HG03060 (cell line): Measurements from ENCODE around the gene NCOA7.
"Not testable (repeated sequence)": the region's sequence is repeated elsewhere in the genome, so short reads cannot be mapped to it uniquely, and the experiment has no call there.

Experiments
- ATAC-seq: cut with Tn5 transposase; IDR thresholded peaks from one replicate; pipeline ENCODE4 v1.9.1; 2021; ENCODE audit warnings: low read depth, moderate number of reproducible peaks; ENCODE audit not compliant: unreplicated experiment

NCOA7 gene

GRCh38 chr6:125942672-125943527 lies 152.1 kb downstream of the NCOA7 start:
- no peak for ATAC-seq

- no peak for ATAC-seq
These were observed 153.0 kb downstream of the NCOA7 start for GRCh38 chr6:125943528-125944433.

- ATAC-seq = no peak
These were observed 153.7 kb downstream of the NCOA7 start for GRCh38 chr6:125944434-125944816.

DNA sequence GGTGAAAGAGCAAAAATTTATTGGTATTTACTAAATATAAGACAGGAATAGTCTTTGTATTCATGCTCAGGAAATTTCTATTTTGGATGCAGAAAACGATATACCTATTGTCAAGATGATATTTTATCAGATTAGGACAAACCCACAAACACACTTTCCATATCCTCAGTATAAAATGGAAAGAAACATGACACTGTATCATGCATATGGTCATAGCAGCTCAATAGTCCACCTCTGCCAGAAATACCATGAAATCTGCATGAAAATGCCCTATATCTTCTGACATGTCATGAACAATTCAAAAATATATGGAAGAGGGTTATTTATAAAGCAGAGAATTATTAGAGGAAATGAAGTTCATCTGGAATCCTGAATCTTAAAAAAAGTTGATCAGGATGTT lies 154.1 kb downstream of the NCOA7 start:
- no peak for ATAC-seq

DNA sequence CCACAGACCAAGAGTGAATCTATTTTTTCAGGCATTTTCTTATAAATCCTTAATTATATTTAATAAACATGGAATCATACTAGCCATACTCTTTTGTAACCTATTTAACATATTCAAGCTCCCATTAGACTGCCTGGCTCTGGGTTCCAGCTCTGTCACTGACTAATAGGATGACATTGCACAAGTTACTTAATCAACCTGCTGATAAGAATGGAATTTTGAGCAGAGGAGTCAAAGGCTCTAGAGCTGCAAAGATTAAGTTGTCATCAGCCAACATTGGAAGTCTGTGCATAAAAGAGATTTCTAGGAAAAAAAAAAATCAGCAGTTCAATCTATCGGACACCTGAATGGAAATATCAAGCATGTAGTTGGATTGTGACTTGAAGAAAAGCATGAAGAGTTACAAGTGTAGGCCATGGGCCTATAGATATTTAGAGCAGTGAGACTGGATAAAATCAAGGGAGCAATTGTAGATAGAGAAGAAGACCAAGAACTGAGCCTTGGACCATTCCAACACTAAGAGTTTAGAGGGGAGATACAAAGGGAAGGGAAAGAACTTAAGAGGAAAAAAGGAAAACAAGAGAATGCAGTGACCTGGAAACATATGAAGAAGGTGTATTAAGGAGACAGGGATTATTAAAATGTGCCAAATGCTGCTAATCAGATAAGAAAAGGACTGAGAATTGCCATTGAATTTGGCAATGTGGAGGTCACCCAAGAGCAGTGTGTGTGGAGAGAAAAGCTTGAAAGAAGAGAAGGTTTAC lies 154.8 kb downstream of the NCOA7 start:
- ATAC-seq = no peak

DNA sequence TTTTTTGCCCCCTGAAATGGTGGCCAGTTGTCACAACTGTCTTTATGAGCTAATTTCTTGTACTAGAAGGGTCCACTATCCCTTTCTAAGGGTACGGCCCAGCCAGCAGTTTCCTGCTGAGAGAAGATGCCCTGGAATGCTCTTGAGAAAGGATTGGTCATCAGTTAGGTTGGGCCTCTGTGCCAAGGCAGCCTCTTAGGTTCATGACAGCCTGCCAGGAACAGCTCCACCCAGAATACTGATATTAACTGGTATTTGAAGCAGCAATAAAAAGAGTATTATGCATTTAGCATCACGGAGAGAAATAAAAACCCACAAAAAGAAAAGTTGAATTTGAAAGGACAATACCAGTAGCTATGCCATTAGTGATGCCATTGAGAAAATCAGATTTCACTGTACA lies 156.9 kb downstream of the NCOA7 start:
- ATAC-seq = no peak

- no peak for ATAC-seq
These were observed 157.7 kb downstream of the NCOA7 start for GRCh38 chr6:125948455-125948854.

DNA sequence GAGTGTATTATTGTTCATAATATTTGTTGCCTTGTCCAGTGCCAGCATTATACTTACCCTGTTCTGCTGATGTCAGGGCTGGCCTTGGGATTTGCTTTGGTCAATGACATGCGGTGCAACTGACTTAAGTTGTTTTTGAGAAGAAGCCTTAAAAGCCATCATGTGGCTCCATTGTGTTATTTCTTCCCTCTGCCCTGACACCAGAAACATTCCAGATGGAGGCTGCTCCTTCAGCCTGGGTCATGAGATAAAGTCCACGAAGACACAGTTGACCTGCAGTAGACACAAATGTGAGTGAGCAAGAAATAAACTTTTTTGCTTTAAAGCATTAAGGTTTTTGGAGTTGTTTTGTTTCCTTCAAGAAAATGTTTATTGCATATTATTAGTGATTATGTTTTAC lies 158.3 kb downstream of the NCOA7 start:
- ATAC-seq = no peak

DNA sequence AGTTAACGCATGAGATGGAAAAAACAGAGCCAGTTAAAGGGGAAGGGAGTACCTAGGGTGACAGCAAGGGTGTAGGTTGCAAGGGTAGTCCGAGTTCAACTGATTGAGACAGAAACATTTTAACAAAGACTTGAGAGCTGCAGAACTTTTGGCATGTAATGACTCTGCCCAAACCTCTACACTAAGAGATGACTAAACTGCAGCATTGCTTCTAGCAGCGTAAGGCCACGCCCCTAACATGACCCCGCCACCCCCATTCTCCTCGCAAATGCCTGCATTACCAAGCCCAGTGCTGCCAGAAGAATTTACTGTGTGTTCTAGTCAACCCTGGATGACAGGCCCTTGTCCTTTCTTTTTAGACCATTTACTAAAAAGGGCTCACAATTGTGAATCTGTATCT lies 159.5 kb downstream of the NCOA7 start:
- no peak for ATAC-seq

DNA sequence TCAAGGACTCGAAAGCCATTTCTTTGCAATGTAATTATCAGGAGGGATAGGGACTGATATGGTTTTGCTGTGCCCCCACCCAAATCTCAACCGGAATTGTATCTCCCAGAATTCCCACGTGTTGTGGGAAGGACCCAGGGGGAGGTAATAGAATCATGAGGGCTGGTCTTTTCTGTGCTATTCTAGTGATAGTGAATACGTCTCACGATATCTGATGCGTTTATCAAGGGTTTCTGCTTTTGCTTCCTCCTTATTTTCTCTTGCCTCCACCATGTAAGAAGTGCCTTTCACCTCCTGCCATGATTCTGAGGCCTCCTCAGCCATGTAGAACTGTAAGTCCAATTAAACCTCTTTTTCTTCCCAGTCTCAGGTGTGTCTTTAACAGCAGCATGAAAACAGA lies 160.0 kb downstream of the NCOA7 start:
- not testable (repeated sequence) for ATAC-seq

DNA sequence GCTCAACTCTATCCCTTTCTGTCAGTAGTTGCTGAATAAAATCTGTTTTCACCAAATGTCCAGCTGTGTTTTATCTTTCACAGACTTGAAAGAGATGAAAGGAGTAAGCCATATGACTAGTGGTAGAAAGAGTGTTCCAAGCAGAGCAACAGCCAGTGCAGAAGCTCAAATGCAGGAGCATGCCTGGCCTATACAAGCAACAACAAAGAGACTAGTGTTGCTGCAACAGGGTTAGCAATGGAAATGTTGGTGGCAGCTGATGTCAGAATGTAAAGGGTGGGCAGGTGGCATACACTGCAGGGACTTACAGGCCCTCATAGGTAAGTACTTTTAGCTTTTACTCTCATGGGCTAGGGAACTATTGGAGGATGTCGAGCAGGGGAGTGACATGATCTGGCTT lies 160.6 kb downstream of the NCOA7 start:
- no peak for ATAC-seq

DNA sequence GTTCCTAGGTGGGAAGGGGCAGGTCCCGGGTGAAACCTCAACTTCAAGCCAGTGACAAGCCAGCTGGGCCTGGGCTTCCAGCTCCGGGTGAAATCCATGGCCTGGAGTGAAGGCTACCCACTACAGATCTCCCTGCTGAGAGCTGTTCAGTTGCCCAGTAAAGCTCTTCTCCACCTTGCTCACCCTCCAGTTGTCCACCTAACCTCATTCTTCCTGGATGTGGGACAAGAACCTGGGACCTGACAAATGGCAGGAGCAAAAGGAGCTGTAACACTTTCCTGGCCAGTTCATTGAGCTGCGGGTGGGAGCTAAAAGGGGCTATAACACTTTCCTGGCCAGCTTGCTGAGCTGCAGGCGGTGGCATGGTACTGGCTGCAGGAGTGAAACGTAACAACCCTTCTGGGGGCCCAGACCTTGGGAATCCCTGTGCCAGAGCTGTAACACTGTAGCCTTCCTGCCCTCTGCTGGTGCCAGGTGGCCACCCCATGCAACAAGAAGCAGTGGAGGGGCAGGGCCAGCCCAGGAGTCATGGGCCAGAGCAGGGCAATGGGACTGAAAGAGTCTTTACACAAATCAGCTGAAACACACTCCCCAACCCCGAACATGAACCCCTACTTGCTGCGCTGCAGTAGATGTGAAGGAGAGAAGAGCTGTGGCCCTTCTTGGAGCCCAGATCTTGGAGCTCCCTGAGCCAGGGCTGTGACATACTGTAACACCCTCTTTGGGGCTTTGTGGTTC lies 162.2 kb downstream of the NCOA7 start:
- ATAC-seq = no peak

DNA sequence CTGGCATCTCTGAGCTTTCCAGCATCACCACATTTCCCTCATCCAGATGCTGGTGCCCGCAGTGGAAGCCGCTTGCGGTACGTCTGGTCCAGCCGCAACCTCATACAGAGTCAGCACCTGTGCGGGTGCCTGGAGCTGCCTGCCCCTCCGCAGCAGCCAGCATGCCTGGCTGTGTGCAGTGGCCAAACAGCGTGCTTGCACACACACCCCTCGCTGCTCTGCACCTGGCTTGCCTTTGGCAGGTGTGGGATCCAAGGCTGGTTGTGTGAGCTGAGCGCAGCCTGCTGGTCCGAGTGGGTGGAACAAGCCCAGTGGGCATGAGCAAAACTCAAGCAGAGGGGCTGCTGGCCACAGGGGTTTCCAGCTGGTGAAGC lies 162.7 kb downstream of the NCOA7 start:
- ATAC-seq = no peak

DNA sequence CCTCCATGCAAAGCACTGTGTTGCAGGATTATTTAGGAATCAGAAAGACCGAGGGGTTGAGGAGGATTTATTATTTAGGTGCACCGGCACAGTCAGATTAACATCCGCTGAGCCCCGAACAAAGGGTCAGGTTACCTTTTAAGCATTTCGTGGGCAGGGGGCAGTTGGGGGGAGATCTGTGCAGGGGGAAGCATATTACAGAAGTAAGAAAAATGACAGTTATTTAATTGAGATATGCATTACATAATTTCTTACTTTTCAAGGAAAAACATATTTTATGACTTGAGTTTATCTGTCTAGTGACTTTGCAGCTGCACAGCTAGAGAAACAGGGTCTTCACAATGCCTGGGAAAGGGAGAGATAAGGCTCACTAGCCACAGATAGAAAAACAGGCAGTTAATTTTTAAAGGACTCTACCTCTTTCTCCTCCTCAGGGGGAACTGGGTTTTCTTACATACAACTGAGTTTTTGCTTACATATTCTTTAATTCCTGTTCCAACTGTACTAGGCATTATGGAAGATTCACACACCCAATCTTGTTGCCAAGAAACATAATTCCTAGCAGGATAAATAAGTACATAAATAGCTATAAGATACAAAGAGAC lies 164.1 kb downstream of the NCOA7 start:
- no peak for ATAC-seq

GRCh38 chr6:125955973-125956372 lies 165.2 kb downstream of the NCOA7 start:
- ATAC-seq = no peak

- peak; percentile 91 for ATAC-seq
These were observed 166.0 kb downstream of the NCOA7 start, which contains the start of gene HINT3 for GRCh38 chr6:125956506-125957390. Gene HINT3, plus strand, starts transcription at chr6:125956770. Its CDS starts 208 bp downstream, at chr6:125956978.

DNA sequence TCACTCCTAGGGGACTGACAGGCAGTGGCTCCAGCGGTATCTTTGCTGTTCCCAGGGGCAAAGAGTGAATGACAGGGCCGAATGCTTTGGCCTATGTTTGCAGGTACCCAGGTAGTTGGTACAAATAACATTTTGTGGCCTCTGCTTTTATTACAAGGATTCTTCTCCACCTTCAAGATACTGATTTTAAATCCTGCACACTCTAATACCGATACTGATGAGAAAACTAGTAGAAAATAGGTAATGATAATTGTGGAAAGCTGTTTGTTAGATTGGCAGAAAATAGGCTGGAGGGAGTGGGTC lies 166.6 kb downstream of the NCOA7 start:
- ATAC-seq = no peak

DNA sequence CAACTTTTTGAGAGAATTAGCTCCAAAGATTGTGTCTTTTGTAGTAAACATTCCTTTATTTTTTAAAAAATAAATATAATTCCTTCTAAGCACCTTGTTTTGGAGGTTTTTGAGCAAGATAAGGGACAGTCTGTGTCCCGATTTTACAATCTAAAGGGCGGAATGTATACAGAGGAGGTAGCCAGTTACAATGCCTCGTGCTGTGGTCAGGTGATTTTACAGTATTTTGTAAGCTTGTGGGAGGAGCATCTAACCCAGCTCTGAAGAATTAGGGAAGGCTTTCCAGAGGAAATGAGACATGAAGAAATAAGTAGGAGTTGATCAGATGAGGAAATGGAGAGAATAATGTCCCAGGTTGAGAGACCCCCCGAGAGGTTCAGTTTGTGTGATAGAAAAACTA lies 167.1 kb downstream of the NCOA7 start:
- ATAC-seq = no peak

GRCh38 chr6:125959041-125959440 lies 168.3 kb downstream of the NCOA7 start:
- ATAC-seq = no peak
